Mesendoderm (in vitro differentiated cells): ENCODE measurements around the gene RALGAPA2.
A peak's percentile ranks its signal among the peaks of the same experiment; 100 is the strongest.

Experiments
- DNase-seq: peaks from one replicate; pipeline ENCODE4 v3.0.0; 2013
- H2AK5ac ChIP-seq: 2 replicates; pipeline ENCODE4 v1.6.1; 2013; ENCODE audit warnings: low read length, inconsistent platforms
- H2BK120ac ChIP-seq: 2 replicates; pipeline ENCODE4 v1.6.1; 2013; ENCODE audit warnings: low read depth, mild to moderate bottlenecking, low read length, moderate library complexity, mixed read lengths
- H2BK15ac ChIP-seq: replicated peaks from 2 replicates; pipeline ENCODE4 v1.6.1; 2013; ENCODE audit warnings: low read depth, mild to moderate bottlenecking, moderate library complexity
- H2BK5ac ChIP-seq: 2 replicates; pipeline ENCODE4 v1.6.1; 2013; ENCODE audit warnings: low read length, inconsistent platforms
- H3K18ac ChIP-seq: 2 replicates; pipeline ENCODE4 v1.6.1; 2013; ENCODE audit warnings: mild to moderate bottlenecking, low read length, mixed read lengths
- H3K23ac ChIP-seq: one replicate; pipeline ENCODE4 v1.6.1; 2013; ENCODE audit warnings: low read length
- H3K27ac ChIP-seq: 2 replicates; pipeline ENCODE4 v1.5.1; 2013; ENCODE audit warnings: low read depth, mild to moderate bottlenecking, inconsistent platforms, low read length, moderate library complexity
- H3K27me3 ChIP-seq: 2 replicates; pipeline ENCODE4 v1.6.1; 2013; ENCODE audit warnings: low read length, control low read depth, mild to moderate bottlenecking, inconsistent platforms; ENCODE audit not compliant: insufficient read depth, poor library complexity
- H3K36me3 ChIP-seq: 2 replicates; pipeline ENCODE4 v1.6.1; 2013; ENCODE audit warnings: low read length, inconsistent platforms; ENCODE audit not compliant: control insufficient read depth, insufficient read depth
- H3K4ac ChIP-seq: one replicate; pipeline ENCODE4 v1.6.1; 2013; ENCODE audit warnings: low read depth, mild to moderate bottlenecking, low read length, moderate library complexity
- H3K4me1 ChIP-seq: 2 replicates; pipeline ENCODE4 v1.6.1; 2013; ENCODE audit warnings: low read depth, low read length, inconsistent platforms; ENCODE audit not compliant: control insufficient read depth
- H3K4me2 ChIP-seq: 2 replicates; pipeline ENCODE4 v1.6.1; 2013; ENCODE audit warnings: low read length
- H3K4me3 ChIP-seq: 2 replicates; pipeline ENCODE4 v1.5.1; 2013; ENCODE audit warnings: mild to moderate bottlenecking, low read length
- H3K56ac ChIP-seq: one replicate; pipeline ENCODE4 v1.6.1; 2013; ENCODE audit warnings: low read length
- H3K79me1 ChIP-seq: 2 replicates; pipeline ENCODE4 v1.6.1; 2013; ENCODE audit warnings: low read length, inconsistent platforms
- H3K79me2 ChIP-seq: 2 replicates; pipeline ENCODE4 v1.6.1; 2013; ENCODE audit warnings: mild to moderate bottlenecking, low read length; ENCODE audit not compliant: control insufficient read depth, insufficient read depth
- H3K9ac ChIP-seq: 2 replicates; pipeline ENCODE4 v1.6.1; 2013; ENCODE audit warnings: low read length, inconsistent platforms
- H4K5ac ChIP-seq: one replicate; pipeline ENCODE4 v1.6.1; 2013; ENCODE audit warnings: low read length
- H4K8ac ChIP-seq: one replicate; pipeline ENCODE4 v1.6.1; 2013; ENCODE audit warnings: low read depth, mild to moderate bottlenecking, control low read depth, low read length, moderate library complexity
- WGBS: extraction: QIAGEN DNeasy Blood & Tissue Kit; methylation state at CpG from one replicate; pipeline ENCODE4 v1.1.7; 2013; ENCODE audit warnings: low lambda C conversion rate, missing lambda C conversion rate; ENCODE audit not compliant: insufficient coverage; ENCODE audit errors: extremely low coverage; 5-methylcytosine and 5-hydroxymethylcytosine counted together

Gene RALGAPA2

GRCh38 chr20:20710443-20711315 lies 1.8 kb downstream of the RALGAPA2 start:
- Histone ChIP-seq H3K4me1 (peaks cover 9% of the 10 kb centered on the region), H2BK5ac (no peak overlapping the region), H3K23ac (no peak overlapping the region), H3K27ac (no peak overlapping the region), H3K56ac (peak overlapping the region; percentile 35), H3K4me2 (peak overlapping the region; percentile 6), H3K79me1 (peaks cover 12% of the 10 kb centered on the region), H3K27me3 (no peaks in the 10 kb centered on the region), H2BK120ac (no peak overlapping the region), H2AK5ac (no peak overlapping the region), H3K79me2 (peaks cover 15% of the 10 kb centered on the region), H2BK15ac (no peak overlapping the region), H3K4me3 (no peak overlapping the region), H3K9ac (peak overlapping the region; percentile 27), H4K5ac (no peak overlapping the region), H3K18ac (no peak overlapping the region), H4K8ac (no peak overlapping the region), H3K36me3 (no peaks in the 10 kb centered on the region), H3K4ac (no peak overlapping the region)
- 100% methylated on average over 2 of the region's 6 CpGs for WGBS
- DNase-seq = no peak

GRCh38 chr20:20709887-20710286 lies 2.6 kb downstream of the RALGAPA2 start:
- no peak overlapping the region for H4K5ac ChIP-seq
- no peak overlapping the region for H3K4me3 ChIP-seq
- no peak overlapping the region for H3K4ac ChIP-seq
- H3K18ac ChIP-seq = no peak overlapping the region
- H3K23ac ChIP-seq = no peak overlapping the region
- H3K36me3 ChIP-seq = no peaks in the 10 kb centered on the region
- DNase-seq = no peak
- peaks cover 18% of the 10 kb centered on the region for H3K79me2 ChIP-seq
- peaks cover 16% of the 10 kb centered on the region for H3K79me1 ChIP-seq
- no peak overlapping the region for H4K8ac ChIP-seq
- no peak overlapping the region for H3K27ac ChIP-seq
- H2BK5ac ChIP-seq = no peak overlapping the region
- no peak overlapping the region for H3K9ac ChIP-seq
- H2BK120ac ChIP-seq = no peak overlapping the region
- no peak overlapping the region for H2AK5ac ChIP-seq
- no CpG with 5 or more reads among the region's 3 CpGs for WGBS
- H2BK15ac ChIP-seq = no peak overlapping the region
- H3K4me2 ChIP-seq = no peak overlapping the region
- H3K56ac ChIP-seq = no peak overlapping the region
- no peaks in the 10 kb centered on the region for H3K27me3 ChIP-seq
- peaks cover 9% of the 10 kb centered on the region for H3K4me1 ChIP-seq

GRCh38 chr20:20706285-20706684 lies 6.2 kb downstream of the RALGAPA2 start:
- Histone ChIP-seq H3K18ac (no peak overlapping the region), H3K4ac (no peak overlapping the region), H3K79me1 (peaks cover 25% of the 10 kb centered on the region), H4K5ac (no peak overlapping the region), H2BK120ac (no peak overlapping the region), H3K9ac (no peak overlapping the region), H2BK5ac (no peak overlapping the region), H3K4me2 (no peak overlapping the region), H3K23ac (no peak overlapping the region), H3K36me3 (no peaks in the 10 kb centered on the region), H3K4me3 (no peak overlapping the region), H3K4me1 (peaks cover 7% of the 10 kb centered on the region), H3K27ac (no peak overlapping the region), H3K56ac (no peak overlapping the region), H2AK5ac (no peak overlapping the region), H3K79me2 (peaks cover 23% of the 10 kb centered on the region), H4K8ac (no peak overlapping the region), H3K27me3 (no peaks in the 10 kb centered on the region), H2BK15ac (no peak overlapping the region)
- no CpG with 5 or more reads among the region's 6 CpGs for WGBS
- no peak for DNase-seq

GRCh38 chr20:20702330-20703245 lies 9.9 kb downstream of the RALGAPA2 start:
- no peak overlapping the region for H3K4me3 ChIP-seq
- no peak overlapping the region for H3K18ac ChIP-seq
- peaks cover 18% of the 10 kb centered on the region for H3K79me2 ChIP-seq
- no peaks in the 10 kb centered on the region for H3K27me3 ChIP-seq
- peaks cover 2% of the 10 kb centered on the region for H3K4me1 ChIP-seq
- H3K56ac ChIP-seq = no peak overlapping the region
- no peak overlapping the region for H2BK5ac ChIP-seq
- no peak overlapping the region for H3K27ac ChIP-seq
- no peak overlapping the region for H2AK5ac ChIP-seq
- no peak overlapping the region for H3K4ac ChIP-seq
- H4K5ac ChIP-seq = no peak overlapping the region
- H3K9ac ChIP-seq = no peak overlapping the region
- H3K23ac ChIP-seq = no peak overlapping the region
- H3K36me3 ChIP-seq = no peaks in the 10 kb centered on the region
- no peak overlapping the region for H3K4me2 ChIP-seq
- no peak overlapping the region for H4K8ac ChIP-seq
- peaks cover 21% of the 10 kb centered on the region for H3K79me1 ChIP-seq
- no peak for DNase-seq
- WGBS = no CpG with 5 or more reads among the region's 7 CpGs
- H2BK15ac ChIP-seq = no peak overlapping the region
- H2BK120ac ChIP-seq = no peak overlapping the region

GRCh38 chr20:20699917-20700316 lies 12.5 kb downstream of the RALGAPA2 start:
- no peak overlapping the region for H3K23ac ChIP-seq
- H2BK15ac ChIP-seq = no peak overlapping the region
- no peak overlapping the region for H2BK5ac ChIP-seq
- H3K36me3 ChIP-seq = no peaks in the 10 kb centered on the region
- H3K18ac ChIP-seq = no peak overlapping the region
- no peak overlapping the region for H3K4ac ChIP-seq
- no peak overlapping the region for H3K27ac ChIP-seq
- H3K56ac ChIP-seq = no peak overlapping the region
- no peak overlapping the region for H3K4me2 ChIP-seq
- H2AK5ac ChIP-seq = no peak overlapping the region
- no CpG with 5 or more reads among the region's 4 CpGs for WGBS
- no peak for DNase-seq
- no peak overlapping the region for H3K4me3 ChIP-seq
- peaks cover 24% of the 10 kb centered on the region for H3K79me1 ChIP-seq
- no peaks in the 10 kb centered on the region for H3K27me3 ChIP-seq
- no peaks in the 10 kb centered on the region for H3K4me1 ChIP-seq
- no peak overlapping the region for H4K8ac ChIP-seq
- H3K79me2 ChIP-seq = peaks cover 19% of the 10 kb centered on the region
- no peak overlapping the region for H2BK120ac ChIP-seq
- no peak overlapping the region for H3K9ac ChIP-seq
- H4K5ac ChIP-seq = no peak overlapping the region
